HCT116 (cell line): ENCODE results near the gene ARMC6. TPM values are rescaled to one million over a fixed set of nuclear protein-coding genes. Genes with fewer than 3 reads are reported as not detected.

Experiments used
- ATAC-seq: fragments of 200-7000 bp; cut with Tn5 transposase; 2 replicates; pipeline ENCODE4 v1.9.1; 2020; ENCODE audit warnings: mild to moderate bottlenecking, moderate library complexity
- BruUV-seq: library from RNA; stranded (reverse); fragments of 400-500 nt; replicated peaks from 2 replicates; lab custom pipeline; 2021; lab: Mats Ljungman, UMichigan
- CTCF ChIA-PET: fragments of 300-600 bp; sonication (Branson Sonifier 250); formaldehyde crosslinking; loops from one replicate; lab custom pipeline; 2021; ENCODE audit warnings: antibody characterized with exemption; lab: Charles Lee
- POLR2A ChIA-PET: fragments of 300-600, 350-600 bp; sonication (Branson Sonifier 250); formaldehyde crosslinking; loops from one replicate; lab custom pipeline; 2021; ENCODE audit warnings: antibody characterized with exemption; lab: Charles Lee
- RAD21 ChIA-PET, 2 experiments: fragments of 300-600 bp; sonication (Branson Sonifier 250); formaldehyde crosslinking; loops; one replicate each; lab custom pipeline; 2023; ENCODE audit warnings: low total read pairs in 2 of 2; ENCODE audit not compliant: uncharacterized antibody in 2 of 2, unreplicated experiment in 2 of 2, low non-redundant PET in 1 of 2; lab: Charles Lee
- DNase-seq: peaks from one replicate; pipeline ENCODE4 v3.0.0-alpha.2; 2010; ENCODE audit warnings: low read depth, low spot score
- H2AFZ ChIP-seq: fragments of 200-600 bp; shearing (Covaris generic), sonication (generic); 2 replicates; pipeline ENCODE4 v1.6.1; 2017; ENCODE audit warnings: low read depth, mixed run types, mixed read lengths, antibody characterized with exemption, low read length; ENCODE audit not compliant: poor library complexity, severe bottlenecking
- H3K27ac ChIP-seq: 2 replicates; pipeline ENCODE4 v1.5.1; 2012; ENCODE audit warnings: low read depth, low read length
- H3K27me3 ChIP-seq: fragments of 200-600 bp; sonication (generic); 2 replicates; pipeline ENCODE4 v1.6.1; 2016; ENCODE audit warnings: mixed run types, low read length, mixed read lengths; ENCODE audit not compliant: insufficient read depth
- H3K36me3 ChIP-seq, 2 experiments: fragments of 200-500 bp in 1 of 2; fragments of 200-600 bp in 1 of 2; sonication (Bioruptor generic) in 1 of 2; sonication (generic) in 1 of 2; 2 replicates each; pipeline versions ENCODE4 v1.5.1 to v1.6.1; 2014 to 2016; ENCODE audit warnings: low read length in 2 of 2, inconsistent platforms in 1 of 2, mixed read lengths in 1 of 2, mixed run types in 1 of 2; ENCODE audit not compliant: insufficient read depth in 2 of 2, control insufficient read depth in 1 of 2
- H3K4me1 ChIP-seq, 2 experiments: fragments of 200-600 bp in 1 of 2; sonication (generic) in 1 of 2; 2 replicates each; pipeline versions ENCODE4 v1.5.1 to v1.6.1; 2012 to 2017; ENCODE audit warnings: low read length in 2 of 2, inconsistent platforms in 1 of 2, mild to moderate bottlenecking in 1 of 2, mixed read lengths in 1 of 2, mixed run types in 1 of 2, moderate library complexity in 1 of 2; ENCODE audit not compliant: insufficient read depth in 2 of 2, control insufficient read depth in 1 of 2
- H3K4me2 ChIP-seq: fragments of 200-600 bp; sonication (generic); 2 replicates; pipeline ENCODE4 v1.6.1; 2017; ENCODE audit warnings: mixed run types, low read length, mixed read lengths
- H3K4me3 ChIP-seq, 2 experiments: fragments of 200-600 bp in 1 of 2; sonication (generic) in 1 of 2; replicated peaks in 1 of 2; 2 replicates each; pipeline ENCODE4 v1.5.1; 2011 to 2016; ENCODE audit warnings: low read length in 2 of 2, control low read depth in 1 of 2, low read depth in 1 of 2, mild to moderate bottlenecking in 1 of 2, mixed read lengths in 1 of 2, mixed run types in 1 of 2
- H3K79me2 ChIP-seq: fragments of 200-600 bp; sonication (generic); 2 replicates; pipeline ENCODE4 v1.6.1; 2017; ENCODE audit warnings: mild to moderate bottlenecking, mixed run types, low read length, moderate library complexity, mixed read lengths; ENCODE audit not compliant: insufficient read depth
- H3K9ac ChIP-seq: fragments of 200-600 bp; sonication (generic); 2 replicates; pipeline ENCODE4 v1.6.1; 2016; ENCODE audit warnings: low read length, mixed read lengths
- H3K9me2 ChIP-seq: fragments of 200-600 bp; sonication (generic), shearing (Covaris generic); 2 replicates; pipeline ENCODE4 v1.6.1; 2017; ENCODE audit warnings: mixed run types, mild to moderate bottlenecking, moderate library complexity; ENCODE audit not compliant: insufficient read depth
- H3K9me3 ChIP-seq, 2 experiments: fragments of 200-500 bp in 1 of 2; fragments of 200-600 bp in 1 of 2; sonication (Bioruptor generic) in 1 of 2; sonication (generic) in 1 of 2; 2 replicates each; pipeline ENCODE4 v1.6.1; 2014 to 2017; ENCODE audit warnings: low read length in 2 of 2, mixed read lengths in 2 of 2, inconsistent platforms in 1 of 2, low read depth in 1 of 2, mild to moderate bottlenecking in 1 of 2, mixed run types in 1 of 2, moderate library complexity in 1 of 2; ENCODE audit not compliant: control insufficient read depth in 1 of 2, insufficient read depth in 1 of 2
- H4K20me1 ChIP-seq: fragments of 200-600 bp; sonication (generic), shearing (Covaris generic); 2 replicates; pipeline ENCODE4 v1.6.1; 2017; ENCODE audit warnings: mixed run types, mild to moderate bottlenecking, moderate library complexity; ENCODE audit not compliant: insufficient read depth
- ATF3 ChIP-seq: IDR thresholded peaks from 2 replicates; pipeline ENCODE4 v1.6.1; 2012
- CEBPB ChIP-seq: IDR thresholded peaks from 2 replicates; pipeline ENCODE4 v1.6.1; 2012; ENCODE audit warnings: low read depth
- CTCF ChIP-seq, 3 experiments: fragments of 200-600 bp in 1 of 3; sonication (generic) in 1 of 3; IDR thresholded peaks in 2 of 3; conservative IDR thresholded peaks in 1 of 3; 2 replicates each; pipeline ENCODE4 v1.5.1; 2012 to 2017; ENCODE audit warnings: low read depth in 2 of 3, low read length in 2 of 3, antibody characterized with exemption in 1 of 3, borderline replicate concordance in 1 of 3, control low read depth in 1 of 3, mild to moderate bottlenecking in 1 of 3, mixed read lengths in 1 of 3, mixed run types in 1 of 3, moderate library complexity in 1 of 3; ENCODE audit not compliant: insufficient read depth in 1 of 3
- EGR1 ChIP-seq: IDR thresholded peaks from 2 replicates; pipeline ENCODE4 v1.6.1; 2012; ENCODE audit warnings: low read depth
- ELF1 ChIP-seq: IDR thresholded peaks from 2 replicates; pipeline ENCODE4 v1.6.1; 2012; ENCODE audit warnings: low read depth, borderline replicate concordance
- EZH2 ChIP-seq: fragments of 200-600 bp; sonication (generic); IDR thresholded peaks from 2 replicates; pipeline ENCODE4 v1.6.1; 2017; ENCODE audit warnings: antibody characterized with exemption, mixed run types
- FOSL1 ChIP-seq: IDR thresholded peaks from 2 replicates; pipeline ENCODE4 v1.6.1; 2012; ENCODE audit warnings: low read depth
- MAX ChIP-seq: IDR thresholded peaks from 2 replicates; pipeline ENCODE4 v1.6.1; 2012
- REST ChIP-seq: IDR thresholded peaks from 2 replicates; pipeline ENCODE4 v1.6.1; 2012; ENCODE audit warnings: low read depth
- SRF ChIP-seq: IDR thresholded peaks from 2 replicates; pipeline ENCODE4 v1.6.1; 2012; ENCODE audit warnings: low read depth
- YY1 ChIP-seq: IDR thresholded peaks from 2 replicates; pipeline ENCODE4 v1.6.1; 2011; ENCODE audit warnings: low read length, low read depth, moderate library complexity, mild to moderate bottlenecking; ENCODE audit not compliant: insufficient replicate concordance; ENCODE audit errors: extremely low read depth
- ZBTB33 ChIP-seq: IDR thresholded peaks from 2 replicates; pipeline ENCODE4 v1.6.1; 2011; ENCODE audit warnings: mild to moderate bottlenecking, low read length, moderate library complexity; ENCODE audit not compliant: insufficient replicate concordance; ENCODE audit errors: extremely low read depth
- intact Hi-C: fragments of 100-400 bp; cut with micrococcal nuclease; formaldehyde crosslinking; loops from 2 replicates; pipeline ENCODE4 v1.10.0; 2022
- total RNA-seq: library from RNA; stranded (reverse); gene quantifications from one replicate; pipeline ENCODE4 v1.2.1, GENCODE V29; 2021; ENCODE audit not compliant: unreplicated experiment

Gene ARMC6
- total RNA-seq, 1 experiment from 2014 or later = 34.7 TPM

GRCh38 chr19:19067276-19068072 is 34.1 kb downstream of the ARMC6 start:
- CTCF ChIA-PET = no interaction called here
- no peaks in the 10 kb centered on the region for H3K9me2 ChIP-seq
- H3K4me1 ChIP-seq = peaks cover 14 to 20% of the 10 kb centered on the region in 2 experiments
- H3K27ac ChIP-seq = no peak overlapping the region
- BruUV-seq = no TSS peak
- no peaks in the 10 kb centered on the region for H3K9me3 ChIP-seq
- no peak for TF ChIP-seq CTCF (IDR thresholded peaks at IDR 0.05 in 2 of 3, conservative IDR thresholded peaks at IDR 0.05 in 1 of 3; ENCODE audit: borderline replicate concordance in 1 of 3, insufficient read depth in 1 of 3, low read depth in 2 of 3, low read length in 2 of 3)
- TF ChIP-seq ATF3 = no peak
- TF ChIP-seq EGR1 = no peak
- no peak for TF ChIP-seq MAX
- TF ChIP-seq REST = no peak
- no peak for TF ChIP-seq ELF1
- TF ChIP-seq CEBPB = no peak
- TF ChIP-seq ZBTB33 = no peak
- TF ChIP-seq SRF = no peak
- no peak for TF ChIP-seq YY1
- TF ChIP-seq FOSL1 = no peak
- TF ChIP-seq EZH2 = no peak
- no peaks in the 10 kb centered on the region for H4K20me1 ChIP-seq
- H3K4me3 ChIP-seq = no peak overlapping the region
- H3K36me3 ChIP-seq = no peaks in the 10 kb centered on the region
- POLR2A ChIA-PET = no interaction called here
- H3K9ac ChIP-seq = no peak overlapping the region
- RAD21 ChIA-PET = no interaction called here
- ATAC-seq (no peak), DNase-seq (no peak)
- H2AFZ ChIP-seq = no peak overlapping the region
- intact Hi-C loops = no loop called here
- no peak overlapping the region for H3K4me2 ChIP-seq
- H3K79me2 ChIP-seq = no peaks in the 10 kb centered on the region
- no peaks in the 10 kb centered on the region for H3K27me3 ChIP-seq
